A549 (cell line): ENCODE data around the gene TTYH3.

Experiments
- CEBPB ChIP-seq, 2 experiments: fragments of >200 bp in 1 of 2; sonication (Bioruptor Twin) in 1 of 2; formaldehyde crosslinking in 1 of 2; IDR thresholded peaks; 2 replicates each; pipeline ENCODE4 v1.6.1; 2012 to 2016
- EP300 ChIP-seq, 2 experiments: fragments of >200 bp; sonication (Bioruptor Twin); formaldehyde crosslinking; IDR thresholded peaks; 2 replicates in 1 of 2; 3 replicates in 1 of 2; pipeline ENCODE4 v1.6.1; 2016 to 2017
- ESRRA ChIP-seq: fragments of 150-350 bp; IDR thresholded peaks from 2 replicates; pipeline ENCODE4 v1.6.1; 2014; ENCODE audit warnings: mild to moderate bottlenecking, low read length, borderline replicate concordance
- KDM5A ChIP-seq: fragments of 200-600 bp; sonication (generic); IDR thresholded peaks from 2 replicates; pipeline ENCODE4 v1.6.1; 2016; ENCODE audit warnings: antibody characterized with exemption, mild to moderate bottlenecking
- PHF8 ChIP-seq: fragments of 200-600 bp; sonication (generic); IDR thresholded peaks from 2 replicates; pipeline ENCODE4 v1.6.1; 2016; ENCODE audit warnings: low read depth, mild to moderate bottlenecking, antibody characterized with exemption, moderate library complexity, borderline replicate concordance
- POLR2A ChIP-seq: IDR thresholded peaks from 2 replicates; pipeline ENCODE4 v1.6.1; 2012; ENCODE audit warnings: mild to moderate bottlenecking, low read length
- POLR2AphosphoS2 ChIP-seq: conservative IDR thresholded peaks from 2 replicates; pipeline ENCODE4 v1.6.1; 2012; ENCODE audit warnings: low read length, improper control_type of control experiment, inconsistent platforms
- RARB ChIP-seq: fragments of 250-450 bp; sonication (Bioruptor Pico); IDR thresholded peaks from 2 replicates; pipeline ENCODE4 v1.8.0; 2021; ENCODE audit warnings: mild to moderate bottlenecking, moderate library complexity
- TP53 ChIP-seq: fragments of 250-450 bp; sonication (Bioruptor Pico); IDR thresholded peaks from 2 replicates; pipeline ENCODE4 v1.5.0; 2021; ENCODE audit warnings: mild to moderate bottlenecking, moderate library complexity
- ZFP36 ChIP-seq: fragments of 450-650 bp; IDR thresholded peaks from 2 replicates; pipeline ENCODE4 v1.6.1; 2014; ENCODE audit warnings: borderline replicate concordance; ENCODE audit not compliant: partially characterized antibody
- TF ChIP-seq, protein P1 (sequence below): fragments of 450-650 bp; IDR thresholded peaks from 2 replicates; pipeline ENCODE4 v1.6.1; 2014; ENCODE audit warnings: antibody characterized with exemption
- TF ChIP-seq, protein P2 (sequence below): fragments of >200 bp; sonication (Bioruptor Twin); formaldehyde crosslinking; IDR thresholded peaks from 3 replicates; pipeline ENCODE4 v1.5.1; 2016
- TF ChIP-seq, protein P3 (sequence below): fragments of >200 bp; sonication (Bioruptor Twin); formaldehyde crosslinking; IDR thresholded peaks from 2 replicates; pipeline ENCODE4 v1.6.1; 2016

DNA sequence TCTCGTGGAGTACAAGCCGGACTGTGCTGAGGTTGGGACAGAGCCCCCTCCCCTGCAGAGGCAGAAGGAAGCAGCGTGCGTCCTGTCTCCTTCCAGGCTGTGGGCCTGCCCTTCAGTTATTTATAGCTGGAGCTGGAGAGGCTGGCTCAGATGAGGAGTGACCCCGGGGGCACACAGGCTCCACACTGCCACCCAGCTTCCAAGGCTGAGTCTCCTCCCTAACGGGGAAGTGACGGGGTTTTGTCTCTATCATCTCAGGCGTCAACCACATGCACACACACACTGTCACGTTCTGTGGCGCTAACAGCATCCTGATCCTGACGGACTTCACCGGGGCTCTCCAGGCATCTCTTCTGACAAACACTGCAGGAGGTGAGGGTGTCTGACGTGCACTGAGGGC, 81.6 kb downstream of the TTYH3 start:
- TF ChIP-seq, protein P1, sequence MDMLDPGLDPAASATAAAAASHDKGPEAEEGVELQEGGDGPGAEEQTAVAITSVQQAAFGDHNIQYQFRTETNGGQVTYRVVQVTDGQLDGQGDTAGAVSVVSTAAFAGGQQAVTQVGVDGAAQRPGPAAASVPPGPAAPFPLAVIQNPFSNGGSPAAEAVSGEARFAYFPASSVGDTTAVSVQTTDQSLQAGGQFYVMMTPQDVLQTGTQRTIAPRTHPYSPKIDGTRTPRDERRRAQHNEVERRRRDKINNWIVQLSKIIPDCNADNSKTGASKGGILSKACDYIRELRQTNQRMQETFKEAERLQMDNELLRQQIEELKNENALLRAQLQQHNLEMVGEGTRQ, result no peak
- TF ChIP-seq ZFP36 (no peak), CEBPB (IDR thresholded peaks at IDR 0.05) (no peak), EP300 (IDR thresholded peaks at IDR 0.05) (no peak), RARB (CRISPR knock-in tag) (no peak), POLR2A (no peak), TP53 (CRISPR knock-in tag) (no peak), KDM5A (no peak), POLR2AphosphoS2 (no peak), ESRRA (no peak), PHF8 (no peak)
- TF ChIP-seq, protein P2, sequence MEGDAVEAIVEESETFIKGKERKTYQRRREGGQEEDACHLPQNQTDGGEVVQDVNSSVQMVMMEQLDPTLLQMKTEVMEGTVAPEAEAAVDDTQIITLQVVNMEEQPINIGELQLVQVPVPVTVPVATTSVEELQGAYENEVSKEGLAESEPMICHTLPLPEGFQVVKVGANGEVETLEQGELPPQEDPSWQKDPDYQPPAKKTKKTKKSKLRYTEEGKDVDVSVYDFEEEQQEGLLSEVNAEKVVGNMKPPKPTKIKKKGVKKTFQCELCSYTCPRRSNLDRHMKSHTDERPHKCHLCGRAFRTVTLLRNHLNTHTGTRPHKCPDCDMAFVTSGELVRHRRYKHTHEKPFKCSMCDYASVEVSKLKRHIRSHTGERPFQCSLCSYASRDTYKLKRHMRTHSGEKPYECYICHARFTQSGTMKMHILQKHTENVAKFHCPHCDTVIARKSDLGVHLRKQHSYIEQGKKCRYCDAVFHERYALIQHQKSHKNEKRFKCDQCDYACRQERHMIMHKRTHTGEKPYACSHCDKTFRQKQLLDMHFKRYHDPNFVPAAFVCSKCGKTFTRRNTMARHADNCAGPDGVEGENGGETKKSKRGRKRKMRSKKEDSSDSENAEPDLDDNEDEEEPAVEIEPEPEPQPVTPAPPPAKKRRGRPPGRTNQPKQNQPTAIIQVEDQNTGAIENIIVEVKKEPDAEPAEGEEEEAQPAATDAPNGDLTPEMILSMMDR, result no peak
- TF ChIP-seq, protein P3, sequence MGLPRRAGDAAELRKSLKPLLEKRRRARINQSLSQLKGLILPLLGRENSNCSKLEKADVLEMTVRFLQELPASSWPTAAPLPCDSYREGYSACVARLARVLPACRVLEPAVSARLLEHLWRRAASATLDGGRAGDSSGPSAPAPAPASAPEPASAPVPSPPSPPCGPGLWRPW, result no peak
